Gastrocnemius medialis (tissue), 4 donors: ENCODE results near the gene FRMD5. TPM values are rescaled to one million over a fixed set of nuclear protein-coding genes. Genes with fewer than 3 reads are reported as not detected.

ENCODE experiments used
- ATAC-seq, 2 donors: fragments of 150-250 bp; one replicate each; pipeline ENCODE4 v1.9.1; 2016
- DNase-seq, 2 donors: peaks; one replicate each; pipeline ENCODE4 v3.0.0-alpha.2; 2019
- H3K27ac ChIP-seq, 4 donors: fragments of 200-600 bp; sonication (generic); 1 replicate in 1 of 4; 2 replicates in 3 of 4; pipeline ENCODE4 v1.5.1; 2016 to 2018; ENCODE audit warnings: mild to moderate bottlenecking in 2 of 4, moderate library complexity in 1 of 4
- H3K27me3 ChIP-seq, 3 donors: fragments of 200-600 bp; sonication (generic) in 2 of 3; 1 replicate in 1 of 3; 2 replicates in 2 of 3; pipeline versions ENCODE4 v1.5.1 to v1.6.0; 2016 to 2019; ENCODE audit warnings: mild to moderate bottlenecking in 1 of 3, moderate library complexity in 1 of 3
- H3K36me3 ChIP-seq, 2 donors: fragments of 200-600 bp; sonication (generic) in 1 of 2; one replicate each; pipeline ENCODE4 v1.5.1; 2017 to 2018
- H3K4me1 ChIP-seq, 2 donors: fragments of 200-600 bp; sonication (generic) in 1 of 2; one replicate each; pipeline ENCODE4 v1.5.1; 2016 to 2017; ENCODE audit warnings: mild to moderate bottlenecking in 2 of 2
- H3K4me3 ChIP-seq, 4 donors: fragments of 200-600 bp; sonication (generic) in 3 of 4; 1 replicate in 1 of 4; 2 replicates in 3 of 4; pipeline ENCODE4 v1.5.1; 2016 to 2019; ENCODE audit warnings: mild to moderate bottlenecking in 2 of 4
- H3K9me3 ChIP-seq, 3 donors: fragments of 200-600 bp; sonication (generic) in 2 of 3; 1 replicate in 1 of 3; 2 replicates in 2 of 3; pipeline ENCODE4 v1.5.1; 2016 to 2019
- CTCF ChIP-seq, 5 experiments: fragments of 450-650 bp in 3 of 5; fragments of 200-600 bp in 2 of 5; sonication (generic) in 2 of 5; IDR thresholded peaks in 4 of 5; conservative IDR thresholded peaks in 1 of 5; 1 replicate in 4 of 5; 2 replicates in 1 of 5; pipeline ENCODE4 v1.5.1; 2016 to 2019; ENCODE audit warnings: antibody characterized with exemption in 5 of 5, mild to moderate bottlenecking in 3 of 5, moderate library complexity in 3 of 5
- POLR2A ChIP-seq, 2 donors: fragments of 450-650 bp; IDR thresholded peaks; one replicate each; pipeline ENCODE4 v1.6.1; 2017; ENCODE audit warnings: antibody characterized with exemption in 2 of 2, mild to moderate bottlenecking in 2 of 2, moderate library complexity in 2 of 2
- in situ Hi-C, 4 donors: fragments of 200-750 bp; cut with MboI; loops; one replicate each; pipeline versions ENCODE4 v1.15.0 to v1.8.0; 2017; ENCODE audit warnings: low sequenced_read_pairs in 4 of 4
- intact Hi-C: fragments of 100-400 bp; cut with DNase I; formaldehyde crosslinking; loops from one replicate; pipeline ENCODE4 v1.15.1; 2023; ENCODE audit warnings: low total_unique reads
- total RNA-seq, 4 donors: library from RNA; depleted of rRNA; stranded (reverse); fragments of >200 nt; gene quantifications; one replicate each; pipeline versions ENCODE4 v1.1.0 to v1.2.3, GENCODE V29; 2016

Gene FRMD5
- total RNA-seq, 4 donors from 2014 or later: 0.04 TPM; not detected in 3

- Histone ChIP-seq H3K27ac (no peak overlapping the region), H3K27me3 (no peaks in the 10 kb centered on the region), H3K36me3 (no peaks in the 10 kb centered on the region), H3K4me3 (no peak overlapping the region), H3K4me1 (no peaks in the 10 kb centered on the region), H3K9me3 (no peaks in the 10 kb centered on the region)
- DNase-seq: no peak
- intact Hi-C loops: no loop called here
- TF ChIP-seq CTCF (IDR thresholded peaks at IDR 0.05 in 4 of 5, conservative IDR thresholded peaks at IDR 0.05 in 1 of 5) (no peak), POLR2A (IDR thresholded peaks at IDR 0.05) (no peak)
- ATAC-seq: no peak
- in situ Hi-C loops: no loop called here
Measured at GRCh38 chr15:44102675-44103254, 92.3 kb downstream of the FRMD5 start.

DNA sequence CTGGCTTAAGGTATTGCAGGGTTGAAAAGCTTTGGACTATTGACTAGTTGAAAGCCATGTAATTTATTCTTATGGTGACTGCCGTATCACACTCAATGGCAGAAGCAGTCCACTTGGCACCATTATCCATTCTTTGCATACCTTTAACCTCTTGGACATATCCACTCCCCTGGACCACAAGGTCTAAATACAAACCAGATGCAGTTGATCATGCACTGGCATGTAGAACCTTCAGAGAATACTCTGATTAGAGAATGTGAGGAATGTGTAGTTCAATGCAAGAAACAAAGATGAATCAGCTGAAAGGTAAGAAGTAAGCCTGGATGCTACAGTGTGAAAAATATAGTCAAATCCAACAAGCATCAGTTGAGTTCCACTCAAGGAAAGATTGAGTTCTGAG is 93.1 kb downstream of the FRMD5 start:
- in situ Hi-C loops (no loop called here), intact Hi-C loops (no loop called here)
- no peak for ATAC-seq
- Histone ChIP-seq H3K36me3 (no peaks in the 10 kb centered on the region), H3K4me3 (no peak overlapping the region), H3K27ac (no peak overlapping the region), H3K9me3 (no peaks in the 10 kb centered on the region), H3K4me1 (no peaks in the 10 kb centered on the region), H3K27me3 (no peaks in the 10 kb centered on the region)
- TF ChIP-seq CTCF (IDR thresholded peaks at IDR 0.05 in 4 of 5, conservative IDR thresholded peaks at IDR 0.05 in 1 of 5): no peak
- no peak for TF ChIP-seq POLR2A (IDR thresholded peaks at IDR 0.05)
- DNase-seq: no peak

DNA sequence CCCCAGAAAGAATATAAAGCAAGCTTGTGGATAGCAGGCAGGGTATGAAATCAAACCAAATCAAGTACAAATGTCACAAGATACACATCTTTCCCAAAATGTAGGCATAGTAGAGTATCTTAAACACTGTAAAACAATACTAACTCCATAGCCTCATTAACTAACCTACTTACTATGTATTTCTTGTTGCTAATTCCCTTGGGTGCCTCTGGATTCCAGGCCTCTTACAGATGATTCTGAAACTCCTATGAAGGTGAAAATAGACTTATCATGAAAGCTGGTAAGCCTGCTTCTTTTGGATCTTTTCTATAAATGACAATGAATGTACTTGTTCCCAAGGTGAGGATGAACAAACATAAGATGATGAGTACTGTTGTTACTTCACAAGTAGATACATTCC is 93.8 kb downstream of the FRMD5 start:
- H3K27ac ChIP-seq: no peak overlapping the region
- no peak for DNase-seq
- in situ Hi-C loops: no loop called here
- intact Hi-C loops: no loop called here
- H3K27me3 ChIP-seq: no peaks in the 10 kb centered on the region
- ATAC-seq: no peak
- no peaks in the 10 kb centered on the region for H3K4me1 ChIP-seq
- H3K9me3 ChIP-seq: no peaks in the 10 kb centered on the region
- H3K36me3 ChIP-seq: no peaks in the 10 kb centered on the region
- TF ChIP-seq POLR2A (IDR thresholded peaks at IDR 0.05): no peak
- TF ChIP-seq CTCF (IDR thresholded peaks at IDR 0.05 in 4 of 5, conservative IDR thresholded peaks at IDR 0.05 in 1 of 5): no peak
- H3K4me3 ChIP-seq: no peak overlapping the region

DNA sequence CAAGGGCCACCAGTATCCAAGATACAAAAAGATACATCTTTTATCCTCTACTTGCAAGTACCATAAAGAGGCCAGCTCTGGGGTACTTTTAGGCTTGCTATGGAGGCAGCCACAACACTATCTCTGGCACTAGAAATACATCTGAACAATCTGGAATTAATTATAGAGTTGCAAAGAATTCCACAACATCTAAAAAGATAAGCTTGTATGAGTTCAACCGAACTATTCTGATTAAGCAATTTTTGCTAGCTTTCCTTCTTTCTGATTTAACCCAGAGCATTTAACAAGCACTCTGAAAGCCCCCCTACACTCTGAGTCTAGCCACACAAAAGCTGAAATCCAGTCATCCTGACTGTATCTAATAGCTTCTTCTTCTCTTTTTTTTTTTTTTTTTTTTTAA is 95.4 kb downstream of the FRMD5 start:
- Histone ChIP-seq H3K9me3 (no peaks in the 10 kb centered on the region), H3K36me3 (no peaks in the 10 kb centered on the region), H3K27me3 (no peaks in the 10 kb centered on the region), H3K4me1 (no peaks in the 10 kb centered on the region), H3K27ac (no peak overlapping the region), H3K4me3 (no peak overlapping the region)
- intact Hi-C loops (no loop called here), in situ Hi-C loops (no loop called here)
- TF ChIP-seq CTCF (IDR thresholded peaks at IDR 0.05 in 4 of 5, conservative IDR thresholded peaks at IDR 0.05 in 1 of 5) (no peak), POLR2A (IDR thresholded peaks at IDR 0.05) (no peak)
- DNase-seq: no peak
- no peak for ATAC-seq

GRCh38 chr15:44097552-44097951 is 97.5 kb downstream of the FRMD5 start:
- no peaks in the 10 kb centered on the region for H3K27me3 ChIP-seq
- ATAC-seq (no peak), DNase-seq (no peak)
- intact Hi-C loops (no loop called here), in situ Hi-C loops (no loop called here)
- H3K4me1 ChIP-seq: no peaks in the 10 kb centered on the region
- no peak overlapping the region for H3K4me3 ChIP-seq
- no peaks in the 10 kb centered on the region for H3K9me3 ChIP-seq
- H3K27ac ChIP-seq: no peak overlapping the region
- TF ChIP-seq CTCF (IDR thresholded peaks at IDR 0.05 in 4 of 5, conservative IDR thresholded peaks at IDR 0.05 in 1 of 5): no peak
- TF ChIP-seq POLR2A (IDR thresholded peaks at IDR 0.05): no peak
- no peaks in the 10 kb centered on the region for H3K36me3 ChIP-seq
